HepG2 (cell line): ENCODE data around the gene UGT1A8. TPM values are rescaled to one million over a fixed set of nuclear protein-coding genes. Genes with fewer than 3 reads are reported as not detected.

ENCODE experiments used
- ASH2L ChIP-seq: fragments of 300-600, 200-600 bp; sonication (generic); IDR thresholded peaks from 2 replicates; pipeline ENCODE4 v1.7.0; 2017; ENCODE audit warnings: low read depth, mild to moderate bottlenecking, moderate library complexity, mixed read lengths, low read length; ENCODE audit not compliant: insufficient read length
- E2F1 ChIP-seq: sonication (generic); formaldehyde crosslinking; IDR thresholded peaks from 2 replicates; pipeline ENCODE4 v1.5.0; 2020; ENCODE audit warnings: missing genetic modification reagents
- HIC2 ChIP-seq: sonication (generic); formaldehyde crosslinking; IDR thresholded peaks from 2 replicates; pipeline ENCODE4 v1.9.0; 2022; ENCODE audit warnings: low read depth, missing genetic modification reagents
- MAFK ChIP-seq, 2 experiments: IDR thresholded peaks in 1 of 2; conservative IDR thresholded peaks in 1 of 2; 2 replicates each; pipeline ENCODE4 v1.6.1; 2011; ENCODE audit warnings: improper control_type of control experiment in 2 of 2, low read length in 2 of 2
- NCOA1 ChIP-seq: sonication (generic); formaldehyde crosslinking; IDR thresholded peaks from 2 replicates; pipeline ENCODE4 v1.9.0; 2021; ENCODE audit warnings: missing genetic modification reagents
- NCOA2 ChIP-seq: sonication (generic); formaldehyde crosslinking; IDR thresholded peaks from 2 replicates; pipeline ENCODE4 v1.8.0; 2022; ENCODE audit warnings: inconsistent platforms
- PHF21A ChIP-seq: sonication (generic); formaldehyde crosslinking; IDR thresholded peaks from 2 replicates; pipeline ENCODE4 v1.5.0; 2020; ENCODE audit warnings: mild to moderate bottlenecking, missing genetic modification reagents
- SALL2 ChIP-seq: sonication (generic); formaldehyde crosslinking; IDR thresholded peaks from 2 replicates; pipeline ENCODE4 v1.8.1; 2023; ENCODE audit warnings: mild to moderate bottlenecking, missing genetic modification reagents, inconsistent platforms
- THRA ChIP-seq: sonication (generic); formaldehyde crosslinking; IDR thresholded peaks from 2 replicates; pipeline ENCODE4 v1.4.0; 2020; ENCODE audit warnings: missing genetic modification reagents, borderline replicate concordance
- ZNF33A ChIP-seq: sonication (generic); formaldehyde crosslinking; IDR thresholded peaks from 2 replicates; pipeline ENCODE4 v1.5.1; 2020; ENCODE audit warnings: missing genetic modification reagents, mild to moderate bottlenecking, moderate library complexity, borderline replicate concordance
- ZNF562 ChIP-seq: sonication (generic); formaldehyde crosslinking; IDR thresholded peaks from 2 replicates; pipeline ENCODE4 v1.8.0; 2022; ENCODE audit warnings: missing genetic modification reagents, borderline replicate concordance
- ZNF607 ChIP-seq: sonication (generic); formaldehyde crosslinking; IDR thresholded peaks from 2 replicates; pipeline ENCODE4 v1.5.1; 2020; ENCODE audit warnings: missing genetic modification reagents, mild to moderate bottlenecking, borderline replicate concordance
- ZNF644 ChIP-seq: IDR thresholded peaks from 2 replicates; pipeline ENCODE4 v1.6.1; 2016; ENCODE audit warnings: low read depth
- ZNF788 ChIP-seq: sonication (generic); formaldehyde crosslinking; IDR thresholded peaks from 2 replicates; pipeline ENCODE4 v1.5.0; 2020; ENCODE audit warnings: mild to moderate bottlenecking, missing genetic modification reagents, borderline replicate concordance
- ZNF792 ChIP-seq: IDR thresholded peaks from 2 replicates; pipeline ENCODE4 v1.6.1; 2016
- ZSCAN25 ChIP-seq: sonication (generic); formaldehyde crosslinking; IDR thresholded peaks from 2 replicates; pipeline ENCODE4 v1.8.0; 2022; ENCODE audit warnings: mild to moderate bottlenecking, missing genetic modification reagents
- ZSCAN30 ChIP-seq: sonication (generic); formaldehyde crosslinking; IDR thresholded peaks from 2 replicates; pipeline ENCODE4 v1.5.0; 2020; ENCODE audit warnings: mild to moderate bottlenecking, missing genetic modification reagents
- polyA plus RNA-seq, 8 experiments: library from polyadenylated mRNA; depleted of rRNA in 3 of 8; stranded (reverse) in 7 of 8; unstranded in 1 of 8; fragments of >200 nt; fragmentation: Illumina TruSeq in 4 of 8; extraction: Trizol in 4 of 8; gene quantifications; 2 replicates each; pipeline versions ENCODE4 v1.2.1 to v1.2.3, GENCODE V29; 2011 to 2016; ENCODE audit warnings: low read depth in 4 of 8, missing spikeins in 1 of 8, mixed read lengths in 1 of 8; ENCODE audit not compliant: insufficient read depth in 1 of 8
- total RNA-seq, 5 experiments: library from RNA; depleted of rRNA; stranded (reverse); fragments of >200 nt; fragmentation: Illumina TruSeq; extraction: Trizol; gene quantifications; 2 replicates each; pipeline ENCODE4 v1.2.3, GENCODE V29; 2016; ENCODE audit warnings: low read depth in 1 of 5
- TF ChIP-seq, protein P1 (sequence below): sonication (generic); formaldehyde crosslinking; IDR thresholded peaks from 2 replicates; pipeline ENCODE4 v1.4.0; 2020; ENCODE audit warnings: missing genetic modification reagents
- TF ChIP-seq, protein P2 (sequence below): sonication (generic); formaldehyde crosslinking; IDR thresholded peaks from 2 replicates; pipeline ENCODE4 v1.4.0; 2020; ENCODE audit warnings: missing genetic modification reagents
- TF ChIP-seq, protein P3 (sequence below): sonication (generic); formaldehyde crosslinking; IDR thresholded peaks from 2 replicates; pipeline ENCODE4 v1.8.0; 2022; ENCODE audit warnings: missing genetic modification reagents, mild to moderate bottlenecking, inconsistent platforms, borderline replicate concordance

The UGT1A8 gene
- total and polyA plus RNA-seq, 2 of the 13 experiments (the other 11 are each of a cell fraction or from before 2014, with no cell fraction given), result not detected

DNA sequence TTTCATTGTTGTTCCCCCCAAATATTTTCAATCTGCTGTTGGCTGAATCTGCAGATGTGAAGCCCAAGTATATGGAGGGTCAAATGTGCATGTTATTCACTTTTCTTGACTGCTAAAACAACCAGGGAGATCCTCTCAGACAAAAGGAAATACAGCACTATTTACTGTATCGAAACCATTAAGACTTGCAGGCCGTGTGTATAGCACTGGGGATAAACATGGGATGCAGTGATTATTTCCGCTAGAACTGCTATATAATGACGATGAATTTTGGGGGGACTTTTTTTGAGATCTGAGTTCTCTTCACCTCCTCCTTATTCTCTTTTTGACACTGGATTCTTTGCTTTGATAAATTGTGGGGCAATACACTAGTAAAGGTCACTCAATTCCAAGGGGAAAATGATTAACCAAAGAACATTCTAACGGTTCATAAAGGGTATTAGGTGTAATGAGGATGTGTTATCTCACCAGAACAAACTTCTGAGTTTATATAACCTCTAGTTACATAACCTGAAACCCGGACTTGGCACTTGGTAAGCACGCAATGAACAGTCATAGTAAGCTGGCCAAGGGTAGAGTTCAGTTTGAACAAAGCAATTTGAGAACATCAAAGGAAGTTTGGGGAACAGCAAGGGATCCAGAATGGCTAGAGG, 139.1 kb downstream of the UGT1A8 start (continued):
- TF ChIP-seq NCOA1 (CRISPR knock-in tag), result peak; percentile 76; the same call in 1 of the 2 replicates
- no peak for TF ChIP-seq MAFK (conservative IDR thresholded peaks at IDR 0.05 in 1 of 2, IDR thresholded peaks at IDR 0.05 in 1 of 2; ENCODE audit: low read length in 2 of 2)
- TF ChIP-seq ZSCAN25 (CRISPR knock-in tag), result peak; percentile 48; the same call in 1 of the 2 replicates
- TF ChIP-seq ZNF788, result peak; percentile 32; the same call in 1 of the 2 replicates
- peak; percentile 45; the same call in 1 of the 2 replicates for TF ChIP-seq HIC2 (CRISPR knock-in tag)
- no peak for TF ChIP-seq ZNF33A (CRISPR knock-in tag)
- TF ChIP-seq ZNF644 (CRISPR knock-in tag), result peak; percentile 64; the same call in 1 of the 2 replicates
- peak; percentile 70 for TF ChIP-seq ASH2L
- TF ChIP-seq PHF21A (CRISPR knock-in tag), result peak; percentile 88
- peak; percentile 72; the same call in 1 of the 2 replicates for TF ChIP-seq ZSCAN30 (CRISPR knock-in tag)
- TF ChIP-seq, protein P1, sequence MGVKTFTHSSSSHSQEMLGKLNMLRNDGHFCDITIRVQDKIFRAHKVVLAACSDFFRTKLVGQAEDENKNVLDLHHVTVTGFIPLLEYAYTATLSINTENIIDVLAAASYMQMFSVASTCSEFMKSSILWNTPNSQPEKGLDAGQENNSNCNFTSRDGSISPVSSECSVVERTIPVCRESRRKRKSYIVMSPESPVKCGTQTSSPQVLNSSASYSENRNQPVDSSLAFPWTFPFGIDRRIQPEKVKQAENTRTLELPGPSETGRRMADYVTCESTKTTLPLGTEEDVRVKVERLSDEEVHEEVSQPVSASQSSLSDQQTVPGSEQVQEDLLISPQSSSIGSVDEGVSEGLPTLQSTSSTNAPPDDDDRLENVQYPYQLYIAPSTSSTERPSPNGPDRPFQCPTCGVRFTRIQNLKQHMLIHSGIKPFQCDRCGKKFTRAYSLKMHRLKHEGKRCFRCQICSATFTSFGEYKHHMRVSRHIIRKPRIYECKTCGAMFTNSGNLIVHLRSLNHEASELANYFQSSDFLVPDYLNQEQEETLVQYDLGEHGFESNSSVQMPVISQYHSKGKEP (CRISPR knock-in tag), result no peak
- peak; percentile 92 for TF ChIP-seq THRA (CRISPR knock-in tag)
- 0 out of 2 replicates have a peak, but pooled peaks have one; percentile 56 for TF ChIP-seq SALL2
- peak; percentile 93 for TF ChIP-seq NCOA2
- TF ChIP-seq E2F1 (CRISPR knock-in tag), result no peak; the same call in 1 of the 2 replicates
- peak; percentile 78; the same call in 1 of the 2 replicates for TF ChIP-seq ZNF607 (CRISPR knock-in tag)
- TF ChIP-seq, protein P2, sequence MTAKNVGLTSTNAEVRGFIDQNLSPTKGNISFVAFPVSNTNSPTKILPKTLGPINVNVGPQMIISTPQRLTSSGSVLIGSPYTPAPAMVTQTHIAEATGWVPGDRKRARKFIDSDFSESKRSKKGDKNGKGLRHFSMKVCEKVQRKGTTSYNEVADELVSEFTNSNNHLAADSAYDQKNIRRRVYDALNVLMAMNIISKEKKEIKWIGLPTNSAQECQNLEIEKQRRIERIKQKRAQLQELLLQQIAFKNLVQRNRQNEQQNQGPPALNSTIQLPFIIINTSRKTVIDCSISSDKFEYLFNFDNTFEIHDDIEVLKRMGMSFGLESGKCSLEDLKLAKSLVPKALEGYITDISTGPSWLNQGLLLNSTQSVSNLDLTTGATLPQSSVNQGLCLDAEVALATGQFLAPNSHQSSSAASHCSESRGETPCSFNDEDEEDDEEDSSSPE (CRISPR knock-in tag), result peak; percentile 49; the same call in 1 of the 2 replicates
- TF ChIP-seq ZNF562 (CRISPR knock-in tag), result 0 out of 2 replicates have a peak, but pooled peaks have one; percentile 79
- peak; percentile 66; the same call in 1 of the 2 replicates for TF ChIP-seq ZNF792
- TF ChIP-seq, protein P3, sequence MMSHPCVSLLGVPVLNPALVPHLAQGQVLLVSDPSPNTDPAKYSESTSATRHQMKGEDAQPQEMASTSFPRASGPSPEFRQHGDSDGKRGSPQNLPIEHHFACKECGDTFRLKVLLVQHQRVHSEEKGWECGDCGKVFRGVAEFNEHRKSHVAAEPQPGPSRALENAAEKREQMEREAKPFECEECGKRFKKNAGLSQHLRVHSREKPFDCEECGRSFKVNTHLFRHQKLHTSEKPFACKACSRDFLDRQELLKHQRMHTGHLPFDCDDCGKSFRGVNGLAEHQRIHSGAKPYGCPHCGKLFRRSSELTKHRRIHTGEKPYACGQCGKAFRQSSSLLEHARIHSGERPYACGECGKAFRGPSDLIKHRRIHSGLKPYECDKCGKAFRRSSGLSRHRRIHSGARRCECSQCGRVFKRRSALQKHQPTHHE (CRISPR knock-in tag), result peak; percentile 54; the same call in 1 of the 2 replicates
